Stimulated activated naive CD8-positive, alpha-beta T cell treated with anti-CD3 and anti-CD28 coated beads, Interleukin-15, Interleukin-2, amounts not matched to agents 100 U/mL and 50 U/mL, for 24 hours (primary cell): ENCODE results near the gene FOXP2.
"Not testable (repeated sequence)": the region's sequence is repeated elsewhere in the genome, so short reads cannot be mapped to it uniquely, and the experiment has no call there.

ENCODE experiments used
- ATAC-seq: fragments of 150-1000 bp; cut with Tn5 transposase; one replicate; pipeline ENCODE4 v1.10.0; 2021
- DNase-seq: peaks from one replicate; pipeline ENCODE4 v3.0.0; 2021

The FOXP2 gene

DNA sequence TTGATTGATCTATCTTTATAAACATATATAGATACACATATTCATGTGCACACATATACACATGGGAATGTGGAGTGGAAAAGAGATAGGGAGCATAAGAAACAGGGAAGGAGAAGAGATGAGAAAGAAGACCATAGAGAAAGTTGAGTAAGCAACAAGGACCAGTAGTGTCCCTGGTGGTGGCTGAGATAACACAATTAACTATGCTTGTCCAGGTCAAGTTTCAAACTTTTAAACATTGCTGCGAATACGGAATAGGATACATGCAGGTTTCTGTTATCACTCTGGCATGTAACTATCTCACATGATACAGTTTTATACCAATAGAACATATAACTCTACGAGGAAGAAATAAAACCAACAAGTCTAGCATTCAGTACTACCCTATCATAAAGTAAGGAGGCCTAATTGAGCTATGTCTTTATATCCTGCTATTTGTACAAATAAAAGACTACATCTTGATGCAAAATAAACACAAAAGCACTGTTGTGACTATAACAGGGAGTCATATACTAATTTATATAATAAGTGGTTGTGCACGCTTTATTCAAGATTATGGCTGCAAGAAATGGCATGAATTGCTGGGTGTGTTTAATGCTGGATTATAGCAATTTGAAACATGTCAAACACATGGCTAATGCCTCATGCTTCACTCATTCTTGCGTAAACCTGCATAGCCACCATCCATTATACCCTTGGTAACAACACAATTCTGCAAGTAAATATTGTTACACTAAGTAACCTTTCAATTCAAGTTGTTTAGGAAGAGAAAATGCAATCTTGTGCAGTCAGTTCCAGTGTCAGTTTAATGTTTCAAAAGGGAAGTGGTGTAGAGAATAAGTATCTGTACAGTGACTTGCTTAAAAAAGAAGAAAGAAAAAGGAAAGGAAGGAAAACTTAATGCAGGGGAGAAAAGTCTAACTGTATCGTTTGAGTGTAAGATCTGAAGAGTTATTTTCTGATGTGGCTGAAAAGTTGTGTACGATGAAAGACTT, 8.2 kb downstream of the FOXP2 start:
- ATAC-seq, result no peak

DNA sequence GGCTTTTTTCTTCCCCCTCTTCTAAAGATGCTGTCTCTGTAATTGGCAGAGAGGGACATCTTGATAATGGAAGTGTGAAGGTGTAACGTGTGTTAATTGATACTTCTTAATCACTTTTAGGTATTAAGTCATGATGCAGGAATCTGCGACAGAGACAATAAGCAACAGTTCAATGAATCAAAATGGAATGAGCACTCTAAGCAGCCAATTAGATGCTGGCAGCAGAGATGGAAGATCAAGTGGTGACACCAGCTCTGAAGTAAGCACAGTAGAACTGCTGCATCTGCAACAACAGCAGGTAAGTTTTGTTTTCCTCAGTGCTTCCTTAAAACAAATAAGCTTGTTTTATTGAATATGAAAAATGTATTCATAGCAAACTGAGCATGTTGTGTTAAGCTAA, 11.8 kb downstream of the FOXP2 start:
- no peak for DNase-seq
- ATAC-seq, result no peak

More for the DNA sequence above, 8.2 kb downstream of the FOXP2 start:
- DNase-seq, result no peak

DNA sequence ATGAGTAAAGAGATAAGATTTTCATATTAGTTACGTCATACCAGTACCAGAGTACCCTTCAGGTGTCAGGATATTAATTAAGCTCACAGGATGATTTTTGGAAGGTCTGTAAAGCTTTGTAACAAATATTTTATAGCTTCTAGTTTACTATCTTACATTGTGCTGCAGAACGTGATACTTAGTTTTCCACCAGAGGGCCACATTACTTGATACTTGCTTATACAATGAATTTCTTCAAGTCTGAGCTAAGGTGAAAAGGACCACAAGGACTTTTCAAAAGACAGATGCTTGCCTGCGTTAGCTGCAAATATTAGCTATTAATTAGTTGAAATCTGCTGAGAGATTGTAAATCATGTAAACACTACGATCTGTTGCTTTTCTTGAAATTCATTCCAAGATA, 12.2 kb downstream of the FOXP2 start:
- ATAC-seq, result no peak
- no peak for DNase-seq

DNA sequence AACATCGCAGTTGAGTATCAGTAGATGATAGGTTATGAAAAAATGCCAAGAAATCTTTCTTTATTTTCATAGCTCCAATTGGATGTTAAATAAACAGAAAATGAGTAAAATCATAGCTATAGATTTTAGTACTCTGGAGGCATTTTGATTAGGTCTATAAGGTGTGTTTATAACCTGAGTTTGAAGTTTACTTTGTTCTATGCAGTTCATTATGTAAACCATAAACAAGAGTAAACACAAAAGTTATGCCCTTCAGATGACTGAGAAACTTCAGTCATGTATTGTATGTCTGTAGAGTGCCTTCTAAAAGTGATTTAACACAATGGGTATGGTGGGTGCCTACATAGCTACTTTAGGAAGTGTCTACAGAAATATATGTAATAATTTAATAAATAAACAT, 13.6 kb downstream of the FOXP2 start:
- no peak for DNase-seq
- ATAC-seq, result no peak

DNA sequence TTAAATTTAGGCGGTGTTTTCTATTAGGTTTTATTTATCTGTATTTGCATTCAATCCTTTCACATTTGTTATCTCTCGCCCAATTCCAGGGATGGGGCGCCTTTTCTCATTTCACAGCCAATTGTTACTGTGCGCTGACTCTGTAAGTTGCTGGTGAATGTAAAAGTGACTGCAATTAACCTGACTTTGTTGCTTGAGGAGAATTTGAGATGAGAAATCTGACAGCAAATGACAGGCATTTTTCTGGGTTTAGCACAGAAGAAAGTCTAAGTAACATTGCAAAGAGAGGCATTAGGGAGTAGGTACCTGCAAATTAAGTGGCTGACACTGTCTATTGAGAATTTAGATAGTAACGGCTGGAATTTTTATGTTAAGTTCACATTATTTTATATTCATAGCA, 16.6 kb downstream of the FOXP2 start:
- ATAC-seq (no peak), DNase-seq (no peak)

DNA sequence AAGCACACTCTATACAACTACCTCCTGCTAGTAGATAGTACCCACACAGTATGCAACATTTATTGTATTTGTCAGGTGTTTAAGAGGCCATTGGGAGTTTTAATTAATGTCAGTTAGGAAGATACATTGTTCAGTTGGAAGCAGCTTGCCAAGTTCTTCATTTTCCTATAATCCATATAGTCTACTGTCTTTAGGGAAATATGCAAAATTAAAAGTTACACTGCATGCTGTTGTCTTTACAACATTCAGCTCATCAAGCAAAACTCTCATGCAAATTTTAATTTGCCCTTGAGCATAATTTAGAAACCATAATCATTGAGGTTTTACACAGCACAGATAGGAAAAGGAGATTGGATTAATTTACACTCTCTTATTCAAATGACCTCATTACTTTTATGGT, 17.4 kb downstream of the FOXP2 start:
- ATAC-seq, result no peak
- DNase-seq, result no peak

DNA sequence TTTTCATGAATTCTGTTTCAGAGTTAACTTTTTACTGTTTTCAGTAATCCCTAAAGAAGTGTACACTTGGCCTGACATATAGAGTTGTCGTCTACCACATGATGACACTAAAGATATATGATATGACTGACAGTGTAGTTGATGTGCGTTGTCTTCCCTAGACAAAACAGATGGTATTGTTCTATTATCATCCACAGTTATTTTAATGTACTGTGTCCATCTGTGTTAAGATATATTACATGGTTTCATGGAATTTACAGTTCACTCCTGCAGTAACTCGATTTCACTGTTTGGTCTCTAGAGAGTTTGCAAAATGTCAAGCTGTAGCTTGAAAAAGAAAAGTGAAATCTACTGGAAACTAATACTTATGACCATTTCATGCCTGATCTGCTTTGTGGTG, 18.1 kb downstream of the FOXP2 start:
- ATAC-seq, result no peak
- DNase-seq, result no peak

DNA sequence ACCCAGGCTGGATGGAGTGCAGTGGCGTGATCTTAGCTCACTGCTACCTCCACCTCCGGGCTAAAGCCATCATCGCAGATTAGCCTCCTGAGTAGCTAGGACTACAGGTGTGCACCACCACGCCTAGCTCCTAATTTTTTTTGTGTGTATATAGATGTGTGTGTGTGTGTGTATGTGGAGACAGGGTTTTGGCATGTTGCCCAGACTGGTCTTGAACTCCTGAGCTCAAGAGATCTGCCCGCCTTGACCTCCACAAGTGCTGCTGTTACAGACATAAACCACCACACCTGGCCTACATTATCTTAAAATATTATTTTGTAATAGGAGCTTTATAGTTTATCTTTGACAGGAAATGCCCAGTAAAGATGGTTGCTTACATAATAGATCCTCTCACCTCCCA, 25.0 kb downstream of the FOXP2 start:
- DNase-seq, result no peak
- ATAC-seq, result no peak

DNA sequence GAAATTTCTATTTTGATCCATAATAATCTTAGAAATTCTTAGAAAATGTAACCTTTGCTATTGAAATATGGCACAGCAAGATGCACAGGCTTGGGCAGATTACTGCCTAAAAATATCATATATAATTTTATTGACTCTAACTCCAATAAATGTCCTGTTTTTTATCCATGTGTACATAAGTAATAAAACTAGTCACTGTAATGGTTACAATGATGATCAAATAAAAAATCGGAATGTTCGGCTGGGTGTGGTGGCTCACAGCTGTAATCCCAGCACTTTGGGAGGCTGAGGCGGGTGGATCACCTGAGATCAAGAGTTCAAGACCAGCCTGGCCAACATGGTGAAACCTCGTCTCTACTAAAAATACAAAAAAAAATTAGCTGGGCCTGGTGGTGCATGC, 26.3 kb downstream of the FOXP2 start:
- not testable (repeated sequence) for ATAC-seq, DNase-seq

DNA sequence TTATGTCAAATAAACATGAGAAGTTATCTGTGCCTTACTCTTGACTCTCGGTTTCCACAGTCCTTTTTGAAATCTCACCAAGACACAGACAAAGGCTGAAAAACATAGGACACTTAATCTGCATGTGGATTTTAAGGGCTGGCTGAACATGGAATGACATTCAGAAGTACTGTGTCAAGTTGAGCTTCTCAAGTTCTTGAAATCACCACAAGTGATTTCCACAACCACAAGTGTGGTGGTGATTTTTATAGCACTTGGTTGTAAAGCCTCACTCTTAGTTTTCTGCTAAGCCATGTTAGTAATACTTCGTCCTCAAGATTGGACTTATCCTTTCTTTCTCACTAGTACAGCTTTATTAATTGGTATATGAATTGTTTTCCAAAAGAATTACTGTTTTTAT, 29.6 kb downstream of the FOXP2 start:
- ATAC-seq, result no peak

DNA sequence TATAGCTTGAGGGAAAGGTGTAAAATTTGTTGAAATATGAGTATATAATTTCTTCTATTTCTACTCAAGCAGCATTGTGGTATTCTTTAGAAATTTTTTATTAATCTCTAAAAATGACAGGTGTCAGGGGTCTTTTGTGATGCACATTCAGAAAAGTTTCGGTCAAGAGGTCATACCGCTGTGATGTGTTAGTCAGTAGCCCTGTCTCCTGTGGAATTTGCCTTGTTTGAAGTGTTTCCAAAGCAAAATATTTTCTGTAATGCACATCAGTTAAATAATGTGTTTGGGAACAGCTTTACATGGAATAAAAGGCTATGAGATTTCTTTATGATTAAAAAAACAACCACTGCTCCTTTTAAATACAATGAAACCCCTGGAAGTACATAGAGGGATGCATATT, 35.8 kb downstream of the FOXP2 start:
- ATAC-seq, result no peak
- no peak for DNase-seq

More for the DNA sequence above, 29.6 kb downstream of the FOXP2 start:
- DNase-seq, result no peak

DNA sequence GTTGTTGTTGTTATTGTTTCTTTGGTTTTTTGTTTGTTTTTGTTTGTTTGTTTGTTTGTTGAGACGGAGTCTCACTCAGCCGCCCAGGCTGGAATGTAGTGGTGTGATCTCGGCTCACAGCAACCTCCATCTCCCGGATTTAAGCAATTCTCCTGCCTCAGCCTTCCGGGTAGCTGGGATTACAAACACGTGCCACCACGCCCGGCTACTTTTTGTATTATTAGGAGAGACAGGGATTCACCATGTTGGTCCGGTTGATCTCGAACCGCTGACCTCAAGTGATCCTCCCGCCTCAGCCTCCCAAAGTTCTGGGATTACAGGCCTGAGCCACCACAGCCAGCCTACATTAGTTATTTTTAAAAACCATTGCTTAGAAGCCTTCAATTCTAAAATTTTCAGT, 45.0 kb downstream of the FOXP2 start:
- DNase-seq, result no peak
- ATAC-seq, result no peak

DNA sequence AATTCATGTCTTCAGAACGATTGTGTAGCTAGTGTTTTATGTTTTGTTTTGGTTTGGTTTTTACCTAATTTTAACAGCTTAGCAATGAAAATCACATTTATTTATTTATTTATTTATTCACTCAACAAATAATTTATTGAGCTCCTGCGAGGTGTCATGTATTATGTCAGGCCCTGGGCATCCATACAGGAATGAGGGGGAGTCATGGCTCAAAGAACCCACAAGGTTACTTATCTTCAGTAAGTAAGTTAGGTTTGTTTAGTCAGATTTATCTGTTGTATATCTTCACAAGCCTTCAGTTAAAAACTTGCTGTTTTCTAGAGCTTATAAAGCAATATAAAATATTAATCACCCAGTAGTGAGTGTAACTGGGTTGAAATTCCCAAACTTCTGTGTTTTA, 45.4 kb downstream of the FOXP2 start:
- ATAC-seq (no peak), DNase-seq (no peak)

DNA sequence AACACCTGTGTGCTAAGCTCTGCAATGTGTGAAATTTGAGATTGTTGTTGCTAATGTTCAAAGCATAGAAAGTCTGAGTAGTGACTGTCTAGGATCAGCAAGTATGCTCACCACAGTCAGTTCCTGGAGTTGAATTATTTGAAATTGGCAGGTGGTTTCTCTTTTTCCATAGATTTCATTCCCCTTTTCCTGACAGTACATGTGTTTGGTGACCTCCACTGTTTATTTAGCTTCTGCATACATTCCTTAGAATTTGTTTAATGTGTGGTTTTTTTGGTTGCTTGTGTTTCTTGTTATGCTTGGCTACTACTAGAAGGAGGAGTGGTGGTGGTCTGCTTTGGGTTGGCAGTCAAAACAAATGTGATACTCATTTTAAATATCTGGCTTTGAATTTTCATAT, 52.3 kb downstream of the FOXP2 start:
- no peak for ATAC-seq
- no peak for DNase-seq

DNA sequence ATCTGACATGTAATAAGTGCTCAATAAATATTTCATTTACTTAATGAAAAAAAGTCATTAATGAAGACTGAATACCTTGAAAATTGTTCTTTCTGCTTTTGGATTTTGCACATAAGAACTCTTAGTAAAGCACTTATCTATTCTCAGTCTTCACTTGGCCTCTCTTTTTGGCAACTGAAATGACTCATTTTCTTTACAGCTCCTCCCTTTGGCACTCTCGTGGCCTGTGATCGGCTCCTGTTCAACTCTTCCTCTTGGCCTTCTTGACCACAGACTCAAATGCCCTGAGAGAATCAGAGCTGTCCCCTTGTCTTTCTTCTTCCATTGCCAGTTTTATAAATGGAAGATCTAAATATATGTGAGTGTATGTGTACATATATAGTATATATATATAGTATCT, 54.2 kb downstream of the FOXP2 start:
- ATAC-seq (no peak), DNase-seq (no peak)

DNA sequence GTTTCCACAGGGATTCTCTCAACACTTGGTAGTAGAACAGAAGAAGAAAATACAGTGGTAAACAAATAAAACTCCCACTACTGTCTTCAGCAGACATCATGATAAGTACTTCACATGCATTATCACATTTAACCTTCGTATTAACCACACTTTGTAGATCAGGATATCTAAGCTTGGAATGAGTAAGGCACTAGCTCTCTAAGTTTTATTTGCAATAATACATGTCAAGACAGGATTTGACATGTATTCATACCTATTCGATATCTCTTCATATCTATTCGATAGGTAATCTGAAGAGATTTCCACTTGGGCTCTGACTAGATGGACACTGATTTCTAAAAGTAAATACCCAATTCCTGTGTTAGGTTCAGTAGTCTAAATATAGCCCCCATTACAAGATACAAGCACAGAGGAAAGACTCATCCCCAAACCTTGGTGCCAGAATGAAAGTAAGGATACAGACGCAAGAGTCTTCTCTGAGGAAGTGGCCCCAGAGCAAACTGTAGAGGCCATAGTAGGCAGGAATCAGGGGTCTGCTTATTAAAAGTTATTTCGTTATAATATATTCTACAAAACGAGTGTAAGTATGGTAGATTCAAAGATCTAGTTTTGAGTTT, 58.4 kb downstream of the FOXP2 start:
- DNase-seq (no peak), ATAC-seq (no peak)

DNA sequence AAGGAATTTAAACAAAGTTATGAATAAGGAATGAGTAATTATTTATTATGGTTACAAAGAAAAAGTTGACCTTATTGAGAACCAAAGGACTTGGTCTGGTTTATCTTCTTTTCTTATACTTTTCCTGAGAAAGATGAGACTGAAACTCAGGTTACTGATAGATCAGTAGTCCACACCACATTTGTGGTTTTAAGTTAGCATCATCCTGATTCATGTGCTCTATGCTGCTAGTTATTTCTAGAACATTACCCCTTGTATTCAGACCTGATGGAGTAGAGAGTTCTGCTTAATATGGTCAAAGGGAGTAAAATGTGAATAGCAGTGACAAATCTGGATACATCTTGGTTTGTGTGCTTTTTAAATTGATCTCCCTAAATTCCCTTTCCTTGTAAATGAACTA, 63.8 kb downstream of the FOXP2 start:
- no peak for ATAC-seq
- no peak for DNase-seq

DNA sequence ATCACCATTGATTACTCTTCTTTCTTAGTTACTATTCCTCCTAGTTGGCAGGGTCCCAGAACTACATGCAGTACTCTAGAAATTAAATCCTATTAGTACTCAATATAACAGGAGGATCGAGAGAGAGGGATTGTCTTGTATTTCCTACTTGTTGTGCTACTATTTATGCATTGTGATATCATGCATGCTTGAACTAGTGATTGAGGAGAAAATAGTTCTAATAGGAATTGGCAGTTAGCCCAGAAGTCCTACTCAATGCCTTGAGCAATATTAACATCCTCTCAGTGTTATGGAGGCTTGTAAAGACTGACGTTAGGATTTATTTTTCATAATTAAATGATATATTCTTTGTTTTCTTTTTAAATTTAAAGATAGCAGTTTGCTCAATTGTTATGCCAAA, 67.4 kb downstream of the FOXP2 start:
- no peak for DNase-seq
- no peak for ATAC-seq

DNA sequence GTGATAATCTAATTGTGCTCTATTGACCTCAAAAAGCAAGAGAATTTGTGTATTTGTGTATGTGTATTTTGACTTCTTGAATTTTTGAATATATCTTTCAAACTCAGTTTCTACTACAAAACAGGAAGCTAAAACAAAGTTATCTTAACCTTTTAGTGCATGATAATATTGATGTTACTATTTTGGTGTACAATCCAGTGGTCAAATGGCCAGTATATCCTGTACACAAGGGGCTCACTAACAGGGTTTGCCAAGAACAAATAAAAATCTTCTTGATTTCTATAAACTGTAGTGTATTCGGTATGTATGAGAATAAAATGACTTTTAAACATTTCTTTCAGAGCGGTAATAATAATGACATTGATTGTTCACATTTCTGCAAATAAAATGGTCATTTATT, 69.6 kb downstream of the FOXP2 start:
- DNase-seq (no peak), ATAC-seq (no peak)

DNA sequence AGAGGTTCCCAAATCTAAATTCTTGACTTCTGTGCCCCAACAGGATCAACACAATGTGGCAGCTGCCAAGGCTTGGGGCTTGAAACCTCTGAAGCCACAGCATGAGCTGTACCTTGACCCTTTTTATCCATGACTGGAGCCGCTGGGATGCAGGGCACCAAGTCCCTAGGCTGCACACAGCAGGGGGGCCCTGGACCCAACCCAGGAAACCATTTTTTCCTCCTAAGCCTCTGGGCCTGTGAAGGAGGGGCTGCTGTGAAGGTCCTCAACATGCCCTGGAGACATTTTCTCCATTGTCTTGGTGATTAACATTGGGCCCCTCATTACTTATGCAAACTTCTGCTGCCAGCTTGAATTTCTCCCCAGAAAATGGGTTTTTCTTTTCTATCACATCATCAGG, 72.6 kb downstream of the FOXP2 start:
- DNase-seq (no peak), ATAC-seq (no peak)

DNA sequence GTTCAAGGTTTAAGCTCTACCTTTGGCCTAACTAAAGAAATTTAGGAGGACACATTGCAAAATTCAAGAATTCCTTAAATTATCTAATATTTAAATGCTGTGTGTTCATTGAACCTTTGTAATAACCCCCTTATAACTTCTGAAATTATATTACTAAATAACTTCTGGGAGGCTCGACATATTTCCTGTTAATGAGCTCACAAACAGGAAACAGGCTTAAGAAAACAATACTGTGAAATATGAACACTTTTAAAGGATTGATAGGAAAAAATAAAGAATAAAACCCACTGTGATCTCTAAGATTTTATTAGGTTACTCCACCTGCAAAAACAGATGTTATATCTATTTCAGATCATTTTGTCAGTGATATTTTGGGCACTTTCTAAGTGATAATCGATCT, 74.1 kb downstream of the FOXP2 start:
- no peak for ATAC-seq
- DNase-seq, result no peak

DNA sequence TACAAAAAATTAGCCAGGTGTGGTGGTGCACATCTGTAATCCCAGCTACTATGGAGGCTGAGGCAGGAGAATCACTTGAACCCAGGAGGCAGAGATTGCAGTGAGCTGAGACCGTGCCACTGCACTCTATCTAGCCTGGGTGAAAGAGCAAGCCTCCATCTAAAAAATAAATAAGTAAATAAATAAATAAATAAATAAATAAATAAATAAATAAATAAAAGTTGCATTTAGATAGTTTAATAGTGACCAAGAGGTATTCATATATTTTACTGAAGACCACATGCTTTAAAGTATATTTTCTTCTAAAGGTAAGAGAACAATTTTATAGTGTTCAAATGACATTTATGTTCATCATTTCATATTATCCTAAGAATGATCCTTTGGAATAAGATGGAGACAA, 82.9 kb downstream of the FOXP2 start:
- not testable (repeated sequence) for ATAC-seq, DNase-seq

DNA sequence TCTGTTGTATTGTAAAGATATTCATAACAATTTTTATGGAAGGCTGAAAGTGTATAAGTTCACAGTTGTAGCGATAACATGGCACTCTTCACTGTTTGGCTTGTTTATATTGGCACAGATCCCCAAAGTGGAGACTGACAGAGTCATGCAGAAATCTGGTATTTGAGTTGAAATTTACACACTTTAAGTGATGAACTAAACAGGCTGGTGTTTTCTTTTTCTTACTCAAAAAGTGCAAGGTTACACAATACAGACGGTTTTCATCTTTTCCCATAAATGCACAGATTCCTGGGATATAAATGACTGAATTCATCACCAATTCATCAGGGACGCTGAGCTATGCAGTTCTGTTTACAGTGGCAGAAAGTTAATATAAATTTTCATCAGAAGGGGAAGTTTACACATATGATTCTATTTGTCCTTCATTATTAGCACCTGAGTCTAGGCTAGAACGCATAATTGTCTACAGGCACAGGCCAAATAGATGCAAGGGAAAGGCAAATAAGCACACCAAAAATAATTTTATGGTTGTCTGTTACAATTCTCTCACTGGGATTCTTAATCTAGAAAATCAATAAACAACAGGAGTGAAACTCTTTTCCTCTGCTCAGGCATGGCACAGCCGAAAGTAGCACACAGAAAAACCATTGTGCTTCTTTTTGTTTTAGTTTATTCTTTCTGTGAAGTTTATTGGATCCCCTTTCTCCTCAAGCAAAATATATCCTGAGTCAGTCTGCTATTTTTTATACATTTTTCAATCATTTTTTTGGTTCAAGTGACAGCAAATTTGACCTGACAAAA, 88.0 kb downstream of the FOXP2 start:
- no peak for ATAC-seq
- no peak for DNase-seq
